Measurements from ENCODE around the gene CHST14.

Gene CHST14

GRCh38 chr15:40486066-40486770, 15.4 kb downstream of the CHST14 start:
- Histone ChIP-seq H3K27me3 (ENCODE audit: insufficient read depth, low read length) (no peaks in the 10 kb centered on the region), H3K9me3 (ENCODE audit: insufficient read depth, low read depth, low read length) (no peaks in the 10 kb centered on the region), H3K27ac (ENCODE audit: low read length) (no peak overlapping the region), H3K36me3 (ENCODE audit: insufficient read depth, low read depth, low read length) (no peaks in the 10 kb centered on the region), H3K9ac (ENCODE audit: low read depth, low read length) (no peak overlapping the region), H3K4me3 (ENCODE audit: low read length) (no peak overlapping the region), H3K4me1 (ENCODE audit: insufficient read depth, low read length) (no peaks in the 10 kb centered on the region)

- H3K4me3 ChIP-seq (ENCODE audit: low read length), result no peak overlapping the region
Measured at GRCh38 chr15:40487816-40488682, 17.3 kb downstream of the CHST14 start.

DNA sequence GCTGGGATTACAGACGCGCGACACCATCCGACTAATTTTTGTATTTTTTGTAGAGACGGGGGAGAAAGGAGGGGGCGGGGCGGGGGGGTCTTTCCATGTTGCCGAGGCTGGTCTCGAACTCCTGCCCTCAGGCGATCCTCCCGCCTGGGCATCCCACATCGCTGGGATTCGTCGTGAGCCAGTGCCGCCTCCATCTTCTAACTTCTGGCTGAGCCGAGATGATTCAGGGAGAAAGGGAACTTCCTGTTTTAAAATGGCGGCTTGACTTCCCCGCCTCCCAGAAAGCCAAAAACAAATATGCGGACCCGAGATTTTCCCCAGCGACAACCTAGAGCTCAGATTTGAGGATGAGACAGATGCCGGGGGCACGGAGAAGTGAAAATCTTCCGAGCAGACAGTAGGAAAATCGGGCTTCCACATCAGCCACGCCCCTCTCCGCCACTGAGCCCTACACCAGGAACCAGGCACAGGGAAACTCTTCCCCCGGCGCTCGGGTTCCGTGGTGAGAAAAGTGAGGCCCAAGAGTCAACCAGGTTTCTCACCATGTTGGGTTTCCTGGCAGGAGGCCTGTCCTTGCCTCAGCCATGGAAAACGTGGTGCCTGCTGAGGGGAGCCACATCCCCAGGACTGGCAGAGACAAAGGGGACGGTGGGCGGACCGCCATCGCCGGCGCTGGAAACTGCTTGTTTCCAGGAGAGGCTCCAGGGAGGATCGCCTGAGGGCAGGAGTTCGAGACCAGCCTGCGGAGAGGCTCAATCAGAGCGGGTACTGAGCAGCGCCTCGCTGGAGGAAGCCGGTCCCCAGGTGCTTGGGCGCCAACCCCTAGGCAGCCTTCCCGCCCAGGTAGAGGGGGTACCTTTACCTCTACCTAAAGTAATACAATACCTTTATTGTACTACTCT, 18.7 kb downstream of the CHST14 start:
- H3K36me3 ChIP-seq (ENCODE audit: insufficient read depth, low read depth, low read length), result no peaks in the 10 kb centered on the region
- no peak overlapping the region for H3K27ac ChIP-seq (ENCODE audit: low read length)
- H3K9me3 ChIP-seq (ENCODE audit: insufficient read depth, low read depth, low read length), result no peaks in the 10 kb centered on the region
- no peaks in the 10 kb centered on the region for H3K27me3 ChIP-seq (ENCODE audit: insufficient read depth, low read length)
- H3K9ac ChIP-seq (ENCODE audit: low read depth, low read length), result no peak overlapping the region
- no peaks in the 10 kb centered on the region for H3K4me1 ChIP-seq (ENCODE audit: insufficient read depth, low read length)
- H3K4me3 ChIP-seq (ENCODE audit: low read length), result no peak overlapping the region

More at GRCh38 chr15:40487816-40488682, 17.3 kb downstream of the CHST14 start:
- Histone ChIP-seq H3K27me3 (ENCODE audit: insufficient read depth, low read length) (no peaks in the 10 kb centered on the region), H3K4me1 (ENCODE audit: insufficient read depth, low read length) (no peaks in the 10 kb centered on the region), H3K9ac (ENCODE audit: low read depth, low read length) (no peak overlapping the region), H3K9me3 (ENCODE audit: insufficient read depth, low read depth, low read length) (no peaks in the 10 kb centered on the region), H3K36me3 (ENCODE audit: insufficient read depth, low read depth, low read length) (no peaks in the 10 kb centered on the region), H3K27ac (ENCODE audit: low read length) (no peak overlapping the region)

- Histone ChIP-seq H3K9ac (ENCODE audit: low read depth, low read length) (no peak overlapping the region), H3K36me3 (ENCODE audit: insufficient read depth, low read depth, low read length) (no peaks in the 10 kb centered on the region), H3K27me3 (ENCODE audit: insufficient read depth, low read length) (no peaks in the 10 kb centered on the region), H3K4me3 (ENCODE audit: low read length) (no peak overlapping the region), H3K4me1 (ENCODE audit: insufficient read depth, low read length) (no peaks in the 10 kb centered on the region), H3K9me3 (ENCODE audit: insufficient read depth, low read depth, low read length) (no peaks in the 10 kb centered on the region), H3K27ac (ENCODE audit: low read length) (no peak overlapping the region)
Measured at GRCh38 chr15:40493089-40493840, 22.5 kb downstream of the CHST14 start.

- no peaks in the 10 kb centered on the region for H3K27me3 ChIP-seq (ENCODE audit: insufficient read depth, low read length)
Measured at GRCh38 chr15:40495516-40495915, 24.7 kb downstream of the CHST14 start.

DNA sequence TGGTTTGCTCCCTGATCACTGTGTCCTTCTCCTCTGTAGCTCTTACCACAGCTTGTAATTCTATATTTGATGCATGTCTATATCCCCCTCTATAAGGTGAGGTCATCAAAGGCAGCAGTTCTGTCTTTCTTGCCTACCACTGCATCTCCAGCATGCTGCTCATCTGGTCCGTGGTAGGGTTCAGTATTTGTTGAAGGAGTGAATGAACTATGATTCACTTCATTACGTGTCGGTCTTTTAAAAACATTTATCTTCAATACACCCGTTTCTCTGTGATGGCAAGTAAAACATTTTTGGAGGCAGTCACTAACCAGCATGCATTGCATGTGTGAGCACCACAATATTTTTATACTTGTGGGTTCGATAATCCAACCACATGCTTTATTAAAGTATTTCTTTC, 27.6 kb downstream of the CHST14 start:
- H3K4me3 ChIP-seq (ENCODE audit: low read length), result no peak overlapping the region
- no peaks in the 10 kb centered on the region for H3K36me3 ChIP-seq (ENCODE audit: insufficient read depth, low read depth, low read length)
- H3K27me3 ChIP-seq (ENCODE audit: insufficient read depth, low read length), result no peaks in the 10 kb centered on the region

More at GRCh38 chr15:40495516-40495915, 24.7 kb downstream of the CHST14 start:
- H3K9ac ChIP-seq (ENCODE audit: low read depth, low read length), result no peak overlapping the region
- H3K27ac ChIP-seq (ENCODE audit: low read length), result no peak overlapping the region
- no peaks in the 10 kb centered on the region for H3K9me3 ChIP-seq (ENCODE audit: insufficient read depth, low read depth, low read length)
- no peaks in the 10 kb centered on the region for H3K4me1 ChIP-seq (ENCODE audit: insufficient read depth, low read length)
- no peak overlapping the region for H3K4me3 ChIP-seq (ENCODE audit: low read length)
- no peaks in the 10 kb centered on the region for H3K36me3 ChIP-seq (ENCODE audit: insufficient read depth, low read depth, low read length)

DNA sequence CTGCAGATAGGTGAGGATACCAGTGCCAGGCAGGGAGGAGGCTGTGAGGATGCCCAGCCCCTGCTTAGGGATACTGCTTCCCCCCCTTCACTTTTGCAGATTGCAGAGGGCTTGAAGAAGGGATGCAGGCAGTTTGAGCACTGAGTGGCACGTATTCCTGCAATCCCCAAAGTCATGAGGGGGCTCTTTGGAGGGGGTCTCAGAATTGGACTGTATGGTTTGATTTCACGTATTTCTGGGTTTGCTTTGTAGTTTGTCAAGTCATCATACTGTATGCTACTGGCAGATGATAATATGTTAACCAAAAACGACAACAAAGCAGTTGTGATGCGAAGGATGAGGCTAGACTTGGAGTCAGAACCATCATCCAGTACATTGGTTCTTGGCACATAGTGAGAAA, 28.1 kb downstream of the CHST14 start:
- no peak overlapping the region for H3K4me3 ChIP-seq (ENCODE audit: low read length)

More for the DNA sequence above, 27.6 kb downstream of the CHST14 start:
- Histone ChIP-seq H3K9ac (ENCODE audit: low read depth, low read length) (no peak overlapping the region), H3K9me3 (ENCODE audit: insufficient read depth, low read depth, low read length) (no peaks in the 10 kb centered on the region), H3K27ac (ENCODE audit: low read length) (no peak overlapping the region), H3K4me1 (ENCODE audit: insufficient read depth, low read length) (no peaks in the 10 kb centered on the region)

DNA sequence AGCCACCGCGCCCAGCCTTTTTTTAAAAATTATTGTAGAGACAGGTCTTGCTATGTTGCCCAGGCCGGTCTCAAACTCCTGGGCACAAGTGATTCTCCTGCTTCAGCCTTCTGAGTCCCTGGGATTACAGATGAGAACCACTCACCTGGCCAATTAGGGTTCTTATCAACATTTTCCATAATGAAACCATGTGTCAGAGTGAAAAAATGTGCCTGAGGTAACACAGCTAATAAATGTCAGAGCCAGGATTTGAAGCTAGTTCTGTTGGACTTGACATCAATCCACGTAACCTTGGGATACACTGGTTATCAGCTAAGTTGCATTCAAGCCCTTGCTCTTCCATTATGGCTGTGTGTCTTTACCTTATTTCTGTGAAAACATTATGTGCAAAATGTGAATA, 29.1 kb downstream of the CHST14 start:
- Histone ChIP-seq H3K9me3 (ENCODE audit: insufficient read depth, low read depth, low read length) (no peaks in the 10 kb centered on the region), H3K27ac (ENCODE audit: low read length) (no peak overlapping the region), H3K4me3 (ENCODE audit: low read length) (no peak overlapping the region), H3K27me3 (ENCODE audit: insufficient read depth, low read length) (no peaks in the 10 kb centered on the region), H3K4me1 (ENCODE audit: insufficient read depth, low read length) (no peaks in the 10 kb centered on the region), H3K36me3 (ENCODE audit: insufficient read depth, low read depth, low read length) (no peaks in the 10 kb centered on the region), H3K9ac (ENCODE audit: low read depth, low read length) (no peak overlapping the region)

More for the DNA sequence above, 28.1 kb downstream of the CHST14 start:
- Histone ChIP-seq H3K4me1 (ENCODE audit: insufficient read depth, low read length) (no peaks in the 10 kb centered on the region), H3K27me3 (ENCODE audit: insufficient read depth, low read length) (no peaks in the 10 kb centered on the region), H3K36me3 (ENCODE audit: insufficient read depth, low read depth, low read length) (no peaks in the 10 kb centered on the region), H3K9ac (ENCODE audit: low read depth, low read length) (no peak overlapping the region), H3K27ac (ENCODE audit: low read length) (no peak overlapping the region), H3K9me3 (ENCODE audit: insufficient read depth, low read depth, low read length) (no peaks in the 10 kb centered on the region)

DNA sequence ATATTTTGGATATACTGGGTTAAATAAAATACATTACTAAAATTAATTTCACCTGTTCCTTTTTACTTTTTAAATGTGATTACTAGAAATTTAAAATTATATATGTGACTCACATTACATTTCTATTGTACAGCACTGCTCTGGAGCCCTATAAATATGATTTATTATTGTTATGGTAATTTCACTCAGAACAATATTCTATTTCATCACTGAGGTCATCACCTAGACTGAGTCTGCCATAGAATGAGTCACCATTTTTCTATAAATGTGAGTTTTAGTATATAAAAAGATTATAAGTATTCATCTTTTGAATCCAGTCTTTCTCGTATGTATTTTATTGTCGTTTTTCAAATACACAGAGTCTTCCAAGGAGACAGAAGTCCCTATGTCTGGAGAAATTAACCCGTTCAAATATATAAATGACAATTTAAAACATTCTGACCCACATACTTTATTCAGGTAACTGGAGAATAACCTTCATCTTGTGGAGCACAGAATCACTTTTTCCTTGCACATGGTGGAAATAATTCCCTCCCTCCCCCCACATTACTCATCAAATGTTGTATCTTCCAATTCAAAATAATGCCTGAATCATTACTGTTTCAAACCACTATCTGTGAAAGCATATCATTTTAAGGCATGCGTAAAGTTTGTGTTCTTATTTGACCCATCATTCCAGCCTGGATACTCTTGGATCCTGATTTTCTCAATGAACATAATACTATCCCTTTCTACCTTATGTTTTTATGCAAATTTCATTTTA, 30.0 kb downstream of the CHST14 start:
- no peaks in the 10 kb centered on the region for H3K36me3 ChIP-seq (ENCODE audit: insufficient read depth, low read depth, low read length)
- no peaks in the 10 kb centered on the region for H3K4me1 ChIP-seq (ENCODE audit: insufficient read depth, low read length)
- no peak overlapping the region for H3K27ac ChIP-seq (ENCODE audit: low read length)
- H3K9me3 ChIP-seq (ENCODE audit: insufficient read depth, low read depth, low read length), result no peaks in the 10 kb centered on the region
- H3K27me3 ChIP-seq (ENCODE audit: insufficient read depth, low read length), result no peaks in the 10 kb centered on the region
- H3K4me3 ChIP-seq (ENCODE audit: low read length), result no peak overlapping the region
- H3K9ac ChIP-seq (ENCODE audit: low read depth, low read length), result no peak overlapping the region

DNA sequence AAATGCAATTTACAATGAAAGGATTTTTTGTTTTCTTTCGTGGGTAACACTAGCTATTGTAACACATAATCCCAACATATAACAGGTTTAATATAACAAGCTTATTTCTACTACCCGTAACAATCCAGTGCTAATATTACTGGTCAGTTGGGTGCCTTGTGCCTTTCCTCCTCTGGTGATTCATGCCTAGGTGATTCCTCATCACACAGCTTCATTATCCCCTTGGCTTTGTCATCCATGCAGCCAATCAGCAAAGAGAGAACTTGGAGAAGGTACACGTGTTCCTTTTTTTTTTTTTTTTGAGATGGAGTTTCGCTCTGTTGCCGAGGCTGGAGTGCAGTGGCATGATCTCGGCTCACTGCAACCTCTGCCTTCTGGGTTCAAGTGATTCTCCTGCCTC, 30.7 kb downstream of the CHST14 start:
- peaks cover 3% of the 10 kb centered on the region; the same call in 1 of the 2 replicates for H3K27me3 ChIP-seq (ENCODE audit: insufficient read depth, low read length)
- no peak overlapping the region for H3K4me3 ChIP-seq (ENCODE audit: low read length)
- H3K9ac ChIP-seq (ENCODE audit: low read depth, low read length), result no peak overlapping the region
- no peaks in the 10 kb centered on the region; the same call in 1 of the 2 replicates for H3K4me1 ChIP-seq (ENCODE audit: insufficient read depth, low read length)
- no peaks in the 10 kb centered on the region for H3K9me3 ChIP-seq (ENCODE audit: insufficient read depth, low read depth, low read length)
- H3K27ac ChIP-seq (ENCODE audit: low read length), result no peak overlapping the region
- no peaks in the 10 kb centered on the region for H3K36me3 ChIP-seq (ENCODE audit: insufficient read depth, low read depth, low read length)

Measured in iPS-20b (cell line).